Hepatocyte (in vitro differentiated cells): Measurements from ENCODE around the gene CCDC110. TPM values are rescaled to one million over a fixed set of nuclear protein-coding genes. Genes with fewer than 3 reads are reported as not detected.
A peak's percentile ranks its signal among the peaks of the same experiment; 100 is the strongest.
"Not testable (repeated sequence)": the region's sequence is repeated elsewhere in the genome, so short reads cannot be mapped to it uniquely, and the experiment has no call there.

ENCODE experiments used
- DNase-seq: peaks from one replicate; pipeline ENCODE4 v3.0.0-alpha.2; 2016; ENCODE audit warnings: low spot score
- H2AFZ ChIP-seq: fragments of 200-600 bp; sonication (generic); 2 replicates; pipeline ENCODE4 v1.6.0; 2016; ENCODE audit warnings: antibody characterized with exemption, mild to moderate bottlenecking
- H3K27ac ChIP-seq: fragments of 200-600 bp; sonication (generic); 2 replicates; pipeline ENCODE4 v1.5.1; 2016; ENCODE audit warnings: mild to moderate bottlenecking
- H3K27me3 ChIP-seq: fragments of 200-600 bp; sonication (generic); 2 replicates; pipeline ENCODE4 v1.6.1; 2016
- H3K36me3 ChIP-seq: fragments of 200-600 bp; sonication (generic); replicated peaks from 2 replicates; pipeline ENCODE4 v1.5.1; 2016; ENCODE audit warnings: low read depth; ENCODE audit not compliant: insufficient read depth
- H3K4me1 ChIP-seq: fragments of 200-600 bp; sonication (generic); 2 replicates; pipeline ENCODE4 v1.5.1; 2016; ENCODE audit warnings: mild to moderate bottlenecking, moderate library complexity; ENCODE audit not compliant: insufficient read depth
- H3K4me2 ChIP-seq: fragments of 200-600 bp; sonication (generic); 2 replicates; pipeline ENCODE4 v1.6.0; 2016
- H3K4me3 ChIP-seq: fragments of 200-600 bp; sonication (generic); 2 replicates; pipeline ENCODE4 v1.5.1; 2016; ENCODE audit warnings: mild to moderate bottlenecking
- H3K79me2 ChIP-seq: fragments of 200-600 bp; sonication (generic); 2 replicates; pipeline ENCODE4 v1.6.0; 2017; ENCODE audit warnings: mild to moderate bottlenecking
- H3K9me2 ChIP-seq: fragments of 200-600 bp; sonication (generic); replicated peaks from 2 replicates; pipeline ENCODE4 v1.6.0; 2017; ENCODE audit warnings: mild to moderate bottlenecking; ENCODE audit not compliant: insufficient read depth
- H3K9me3 ChIP-seq: fragments of 200-600 bp; sonication (generic); 2 replicates; pipeline ENCODE4 v1.5.1; 2016; ENCODE audit warnings: low read depth, mild to moderate bottlenecking
- H4K20me1 ChIP-seq: fragments of 200-600 bp; sonication (generic); 2 replicates; pipeline ENCODE4 v1.6.0; 2016; ENCODE audit warnings: mild to moderate bottlenecking; ENCODE audit not compliant: insufficient read depth, poor library complexity, severe bottlenecking
- CTCF ChIP-seq: fragments of 200-600 bp; sonication (generic); IDR thresholded peaks from 2 replicates; pipeline ENCODE4 v1.5.1; 2016; ENCODE audit warnings: antibody characterized with exemption, mild to moderate bottlenecking; ENCODE audit not compliant: poor library complexity
- EZH2 ChIP-seq: fragments of 200-600 bp; sonication (generic); IDR thresholded peaks from 2 replicates; pipeline ENCODE4 v1.6.1; 2016; ENCODE audit warnings: antibody characterized with exemption, mild to moderate bottlenecking, borderline replicate concordance
- EZH2phosphoT487 ChIP-seq: fragments of 200-600 bp; sonication (generic); IDR thresholded peaks from one replicate; pipeline ENCODE4 v1.6.1; 2018; ENCODE audit warnings: antibody characterized with exemption, mild to moderate bottlenecking, low read depth, moderate library complexity; ENCODE audit not compliant: unreplicated experiment, severe bottlenecking
- WGBS: methylation state at CpG from one replicate; pipeline ENCODE4 v1.1.6; 2016; ENCODE audit warnings: low lambda C conversion rate; ENCODE audit errors: missing lambda C conversion rate; 5-methylcytosine and 5-hydroxymethylcytosine counted together
- polyA plus RNA-seq: library from polyadenylated mRNA; unstranded; fragments of >200 nt; fragmentation: Nextera tagmentation; extraction: Ambion mirVana; gene quantifications from 2 replicates; pipeline ENCODE4 v1.2.1, GENCODE V29; 2016
- total RNA-seq: library from RNA; depleted of rRNA; stranded (reverse); fragments of >200 nt; gene quantifications from 2 replicates; pipeline ENCODE4 v1.2.3, GENCODE V29; 2014

The CCDC110 gene
- total and polyA plus RNA-seq, 2 experiments from 2014 or later, result 0.16 to 0.73 TPM

- Histone ChIP-seq H3K79me2 (no peaks in the 10 kb centered on the region), H3K36me3 (no peaks in the 10 kb centered on the region), H3K4me2 (peak overlapping the region; percentile 30), H2AFZ (no peak overlapping the region), H3K4me3 (no peak overlapping the region), H3K27ac (no peak overlapping the region), H3K27me3 (no peaks in the 10 kb centered on the region), H4K20me1 (no peaks in the 10 kb centered on the region), H3K9me2 (no peaks in the 10 kb centered on the region), H3K4me1 (no peaks in the 10 kb centered on the region), H3K9me3 (no peaks in the 10 kb centered on the region)
- DNase-seq, result peak; percentile 27
- WGBS, result 68% methylated on average over 10 of the region's 10 CpGs
- TF ChIP-seq EZH2phosphoT487 (no peak), CTCF (no peak), EZH2 (no peak)
Observed at GRCh38 chr4:185513489-185514181, 42.1 kb upstream of the CCDC110 start.

GRCh38 chr4:185512516-185512915, 41.0 kb upstream of the CCDC110 start:
- TF ChIP-seq CTCF (no peak), EZH2 (no peak)
- Histone ChIP-seq H3K9me2 (no peaks in the 10 kb centered on the region), H3K79me2 (no peaks in the 10 kb centered on the region), H3K36me3 (no peaks in the 10 kb centered on the region), H3K9me3 (no peaks in the 10 kb centered on the region), H3K4me2 (no peak overlapping the region), H4K20me1 (no peaks in the 10 kb centered on the region), H2AFZ (no peak overlapping the region), H3K27me3 (no peaks in the 10 kb centered on the region), H3K4me1 (no peaks in the 10 kb centered on the region), H3K4me3 (no peak overlapping the region), H3K27ac (no peak overlapping the region)
- 84% methylated on average over 3 of the region's 3 CpGs for WGBS
- no peak for DNase-seq

GRCh38 chr4:185511243-185511642, 39.7 kb upstream of the CCDC110 start:
- WGBS, result 93% methylated on average over 2 of the region's 2 CpGs
- not testable (repeated sequence) for H3K4me2 ChIP-seq, H4K20me1 ChIP-seq, DNase-seq, H2AFZ ChIP-seq, H3K9me2 ChIP-seq, H3K36me3 ChIP-seq, H3K4me1 ChIP-seq, H3K27me3 ChIP-seq, H3K4me3 ChIP-seq, H3K27ac ChIP-seq, H3K9me3 ChIP-seq, H3K79me2 ChIP-seq

GRCh38 chr4:185510806-185511205, 39.3 kb upstream of the CCDC110 start:
- Histone ChIP-seq H3K4me1 (no peaks in the 10 kb centered on the region), H3K4me2 (no peak overlapping the region), H3K27ac (no peak overlapping the region), H3K9me2 (no peaks in the 10 kb centered on the region), H2AFZ (no peak overlapping the region), H3K9me3 (no peaks in the 10 kb centered on the region), H3K79me2 (no peaks in the 10 kb centered on the region), H4K20me1 (no peaks in the 10 kb centered on the region), H3K36me3 (no peaks in the 10 kb centered on the region), H3K27me3 (no peaks in the 10 kb centered on the region), H3K4me3 (no peak overlapping the region)
- WGBS, result 81% methylated on average over 5 of the region's 5 CpGs
- TF ChIP-seq EZH2 (no peak), CTCF (no peak), EZH2phosphoT487 (no peak)
- DNase-seq, result no peak
